Endometrial microvascular endothelial cells (primary cell): ENCODE data around the gene ATP5PO. TPM values are rescaled to one million over a fixed set of nuclear protein-coding genes. Genes with fewer than 3 reads are reported as not detected.

Source experiments
- in situ Hi-C: cut with HindIII; loops from 2 replicates; pipeline ENCODE4 v1.10.0; 2017; ENCODE audit warnings: low sequenced_read_pairs, low pct_unique_long_range_greater_than_20kb; ENCODE audit errors: inconsistent ontology term
- total RNA-seq: library from RNA; depleted of rRNA; stranded (reverse); fragments of >200 nt; gene quantifications from one replicate; pipeline ENCODE4 v1.2.3, GENCODE V29; 2015; ENCODE audit errors: inconsistent ontology term

ATP5PO gene
- total RNA-seq, 1 donor from 2014 or later, result 258 TPM

GRCh38 chr21:33857846-33858666 lies 57.5 kb downstream of the ATP5PO start:
- in situ Hi-C loops, result no loop called here

- in situ Hi-C loops, result no loop called here
Observed at GRCh38 chr21:33856893-33857527, 58.6 kb downstream of the ATP5PO start.

GRCh38 chr21:33855190-33855589 lies 60.4 kb downstream of the ATP5PO start:
- in situ Hi-C loops, result no loop called here

GRCh38 chr21:33854604-33855003 lies 61.0 kb downstream of the ATP5PO start:
- in situ Hi-C loops, result no loop called here

Other genes starting within 250 kb of the ATP5PO start
- gene MRPS6, start 157.8 kb upstream of the ATP5PO start, total RNA-seq, result 17.5 TPM
- gene SLC5A3, start 157.8 kb upstream of the ATP5PO start, total RNA-seq, result 8.3 TPM